Psoas muscle (tissue), 8 donors: ENCODE results near the gene SDHAF1. TPM values are rescaled to one million over a fixed set of nuclear protein-coding genes. Genes with fewer than 3 reads are reported as not detected.

Experiments
- ATAC-seq, 4 donors: fragments of 200-7000 bp; cut with Tn5 transposase; one replicate each; pipeline ENCODE4 v1.9.1; 2020; ENCODE audit warnings: moderate library complexity in 3 of 4, mild to moderate bottlenecking in 2 of 4
- DNase-seq, 2 donors: peaks; one replicate each; pipeline ENCODE4 v3.0.0-alpha.2; 2020
- H3K27ac ChIP-seq: fragments of 200-600 bp; one replicate; pipeline ENCODE4 v1.8.0; 2022
- H3K27me3 ChIP-seq, 3 donors: fragments of 200-600 bp in 1 of 3; one replicate each; pipeline versions ENCODE4 v1.6.1 to v1.8.0; 2013 to 2022; ENCODE audit warnings: low read length in 2 of 3, mild to moderate bottlenecking in 2 of 3, moderate library complexity in 1 of 3; ENCODE audit not compliant: insufficient read depth in 3 of 3
- H3K36me3 ChIP-seq, 2 donors: fragments of 200-600 bp in 1 of 2; one replicate each; pipeline versions ENCODE4 v1.6.1 to v1.8.0; 2013 to 2022; ENCODE audit warnings: low read depth in 1 of 2, mild to moderate bottlenecking in 1 of 2, moderate library complexity in 1 of 2; ENCODE audit not compliant: insufficient read depth in 1 of 2
- H3K4me1 ChIP-seq: fragments of 200-600 bp; one replicate; pipeline ENCODE4 v1.8.0; 2022
- H3K4me3 ChIP-seq: fragments of 200-600 bp; one replicate; pipeline ENCODE4 v1.8.0; 2022; ENCODE audit warnings: mild to moderate bottlenecking
- H3K9me3 ChIP-seq: fragments of 200-600 bp; one replicate; pipeline ENCODE4 v1.8.0; 2022
- CTCF ChIP-seq: fragments of 200-600 bp; IDR thresholded peaks from one replicate; pipeline ENCODE4 v1.8.0; 2022; ENCODE audit warnings: antibody characterized with exemption
- WGBS, 3 donors: extraction: QIAGEN DNeasy Blood & Tissue Kit; methylation state at CpG; one replicate each; pipeline versions ENCODE4 v1.1.6 to v1.1.7; 2013; 5-methylcytosine and 5-hydroxymethylcytosine counted together
- intact Hi-C, 2 donors: fragments of 100-400 bp; cut with DNase I; formaldehyde crosslinking; loops; one replicate each; pipeline versions ENCODE4 v1.11.0 to v1.14.2; 2022
- polyA plus RNA-seq, 3 donors: library from polyadenylated mRNA; stranded (reverse); fragments of 200-250 nt; gene quantifications; one replicate each; pipeline ENCODE4 v1.2.3, GENCODE V29; 2013
- total RNA-seq, 4 donors: library from RNA; stranded (reverse); fragmentation: NEBNext Ultra II Directional in 2 of 4; extraction: Animal tissue kit (Norgen Biotek cat#: 25700) in 2 of 4; gene quantifications; one replicate each; pipeline versions ENCODE4 v1.2.1 to v1.2.4, GENCODE V29; 2021 to 2023
- donor health status: healthy with polysubstance abuse.
- donor health status: DM: no; HTN: no; CAD: no; lungs with moderate emphysema.
- donor health status: Bipolar disorder and iron deficiency.
- donor health status: healthy.
- donor health status: DM: yes; HTN: yes; CAD: no.
- donor health status: DM: no; HTN: no; CAD: no.
- donor health status: DM: no; HTN: no; CAD: no.
- donor health status: DM: yes; HTN: yes; CAD: no.

SDHAF1 gene
- total and polyA plus RNA-seq, 7 donors: 7.2 to 33.3 (median 14.5) TPM

GRCh38 chr19:35986111-35986510, 8.9 kb upstream of the SDHAF1 start:
- H3K27me3 ChIP-seq: peaks cover 0 to 26% (median 12%) of the 10 kb centered on the region in 3 donors
- intact Hi-C loops: no loop called here

GRCh38 chr19:35986664-35987570, 8.1 kb upstream of the SDHAF1 start:
- DNase-seq (peak; percentile 48 to 62), ATAC-seq (no peak)
- Histone ChIP-seq H3K9me3 (peaks cover 2% of the 10 kb centered on the region), H3K27ac (no peak overlapping the region), H3K4me3 (peak overlapping the region; percentile 38), H3K4me1 (no peaks in the 10 kb centered on the region), H3K36me3 (no peaks in the 10 kb centered on the region), H3K27me3 (peaks cover 0 to 26% (median 12%) of the 10 kb centered on the region in 3 donors)
- 7 to 9% (median 8%) methylated on average over 51 to 54 of the region's 54 CpGs for WGBS, 3 donors
- no peak for TF ChIP-seq CTCF
- intact Hi-C loops: no loop called here

More at GRCh38 chr19:35986111-35986510, 8.9 kb upstream of the SDHAF1 start:
- TF ChIP-seq CTCF: no peak
- Histone ChIP-seq H3K36me3 (no peaks in the 10 kb centered on the region), H3K4me3 (no peak overlapping the region), H3K9me3 (peaks cover 2% of the 10 kb centered on the region), H3K27ac (no peak overlapping the region), H3K4me1 (no peaks in the 10 kb centered on the region)
- DNase-seq (no peak), ATAC-seq (no peak)
- WGBS, 3 donors: 81 to 92% (median 87%) methylated on average over 5 of the region's 5 CpGs

GRCh38 chr19:35987571-35987896, 7.5 kb upstream of the SDHAF1 start:
- no peak for TF ChIP-seq CTCF
- H3K36me3 ChIP-seq: no peaks in the 10 kb centered on the region
- 30 to 35% (median 32%) methylated on average over 8 of the region's 8 CpGs for WGBS, 3 donors
- no peak for DNase-seq
- peak overlapping the region; percentile 38 for H3K4me3 ChIP-seq
- intact Hi-C loops: no loop called here
- ATAC-seq: no peak
- peaks cover 0 to 26% (median 12%) of the 10 kb centered on the region in 3 donors for H3K27me3 ChIP-seq
- no peak overlapping the region for H3K27ac ChIP-seq
- no peaks in the 10 kb centered on the region for H3K4me1 ChIP-seq
- peaks cover 2% of the 10 kb centered on the region for H3K9me3 ChIP-seq

DNA sequence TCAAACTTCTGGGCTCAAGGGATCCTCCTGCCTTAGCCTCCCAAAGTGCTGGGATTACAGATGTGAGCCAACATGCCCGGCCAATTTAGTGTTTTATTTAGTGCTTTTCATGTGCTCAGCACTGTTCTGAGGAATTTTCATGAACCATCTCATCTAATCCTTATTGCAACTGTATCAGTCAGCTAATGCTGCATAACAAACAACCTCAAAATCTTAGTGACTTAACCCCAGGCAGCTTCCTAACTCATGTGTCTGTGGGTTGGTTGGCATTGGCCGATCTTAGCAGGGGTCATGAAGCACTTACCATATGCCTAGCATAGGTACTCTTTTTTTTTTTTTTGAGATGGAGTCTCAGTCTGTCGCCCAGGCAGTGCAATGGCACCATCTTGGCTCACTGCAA, 6.2 kb upstream of the SDHAF1 start:
- ATAC-seq (no peak), DNase-seq (no peak)
- Histone ChIP-seq H3K27ac (no peak overlapping the region), H3K36me3 (no peaks in the 10 kb centered on the region), H3K27me3 (peaks cover 0 to 26% (median 12%) of the 10 kb centered on the region in 3 donors), H3K4me3 (no peak overlapping the region), H3K9me3 (peaks cover 2% of the 10 kb centered on the region), H3K4me1 (no peaks in the 10 kb centered on the region)
- TF ChIP-seq CTCF: no peak
- WGBS, 3 donors: 84 to 86% (median 85%) methylated on average over 3 of the region's 3 CpGs
- intact Hi-C loops: no loop called here
